Upper lobe of left lung (tissue), 4 donors: ENCODE measurements around the gene SIAH3.

Experiments
- CTCF ChIP-seq, 6 experiments: fragments of 450-650 bp in 4 of 6; fragments of 200-600 bp in 2 of 6; sonication (generic) in 2 of 6; IDR thresholded peaks; one replicate each; pipeline ENCODE4 v1.5.1; 2016 to 2019; ENCODE audit warnings: antibody characterized with exemption in 6 of 6
- EP300 ChIP-seq, 4 donors: sonication (generic); formaldehyde crosslinking; IDR thresholded peaks; one replicate each; pipeline ENCODE4 v1.5.1; 2017; ENCODE audit warnings: antibody characterized with exemption in 4 of 4, control low read depth in 2 of 4
- POLR2A ChIP-seq, 4 donors: fragments of 450-650 bp; IDR thresholded peaks; one replicate each; pipeline ENCODE4 v1.5.1; 2016 to 2017; ENCODE audit warnings: antibody characterized with exemption in 4 of 4, mild to moderate bottlenecking in 2 of 4
- POLR2AphosphoS5 ChIP-seq, 2 donors: sonication (generic); formaldehyde crosslinking; IDR thresholded peaks; one replicate each; pipeline ENCODE4 v1.5.1; 2017; ENCODE audit warnings: antibody characterized with exemption in 2 of 2

DNA sequence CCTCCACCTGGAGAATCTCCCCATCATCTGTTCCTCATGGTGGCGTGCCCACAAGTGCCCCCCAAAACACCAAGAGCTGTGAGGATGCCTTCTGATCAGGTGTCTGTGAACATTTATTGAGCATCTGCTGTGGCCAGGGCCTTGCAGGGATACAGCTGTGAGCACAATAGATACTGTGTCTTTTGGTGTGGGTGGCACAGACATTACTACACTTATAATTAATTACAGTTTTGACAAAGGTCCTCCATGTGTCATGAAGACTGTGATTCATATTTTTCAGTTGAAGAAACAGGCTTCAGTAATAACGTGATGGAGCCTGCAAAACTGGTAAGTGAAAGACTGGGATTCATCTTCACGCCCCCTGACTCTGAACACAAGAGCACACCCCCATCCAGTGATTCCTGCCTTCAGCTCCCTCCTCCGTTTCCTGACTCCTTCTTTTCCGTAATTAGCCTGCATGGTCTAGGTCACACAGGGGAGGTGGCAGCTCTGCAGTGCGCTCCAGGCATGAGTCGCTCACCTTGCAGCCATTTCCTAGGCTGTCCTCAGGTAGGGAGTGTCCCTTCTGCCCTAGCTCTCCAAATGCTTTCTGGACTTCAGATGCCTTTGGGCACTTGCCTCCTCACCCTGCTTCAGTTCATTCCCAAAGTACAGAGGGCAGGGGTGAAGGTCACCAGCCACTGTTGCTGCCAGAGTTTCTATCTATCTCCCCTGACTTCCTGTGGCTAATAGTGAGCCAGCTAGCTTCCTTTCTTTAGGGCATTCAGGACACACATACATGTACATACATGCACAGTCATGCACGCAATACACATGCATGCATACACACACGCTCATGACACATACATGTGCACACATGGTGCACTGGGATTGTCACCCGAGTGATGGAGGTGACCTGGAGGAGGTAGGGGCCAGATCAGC lies 66.5 kb downstream of the SIAH3 start:
- no peak for TF ChIP-seq POLR2AphosphoS5 (IDR thresholded peaks at IDR 0.05)
- no peak for TF ChIP-seq POLR2A (IDR thresholded peaks at IDR 0.05)
- TF ChIP-seq EP300 (IDR thresholded peaks at IDR 0.05), result no peak
- no peak for TF ChIP-seq CTCF (IDR thresholded peaks at IDR 0.05)
